ENCODE data around the gene MAP1S. TPM values are rescaled to one million over a fixed set of nuclear protein-coding genes. Genes with fewer than 3 reads are reported as not detected.

Gene MAP1S
- total and polyA plus RNA-seq, 2 donors (not counting 1 experiment from before 2014, with no cell fraction given): 10.5 to 18.3 TPM

DNA sequence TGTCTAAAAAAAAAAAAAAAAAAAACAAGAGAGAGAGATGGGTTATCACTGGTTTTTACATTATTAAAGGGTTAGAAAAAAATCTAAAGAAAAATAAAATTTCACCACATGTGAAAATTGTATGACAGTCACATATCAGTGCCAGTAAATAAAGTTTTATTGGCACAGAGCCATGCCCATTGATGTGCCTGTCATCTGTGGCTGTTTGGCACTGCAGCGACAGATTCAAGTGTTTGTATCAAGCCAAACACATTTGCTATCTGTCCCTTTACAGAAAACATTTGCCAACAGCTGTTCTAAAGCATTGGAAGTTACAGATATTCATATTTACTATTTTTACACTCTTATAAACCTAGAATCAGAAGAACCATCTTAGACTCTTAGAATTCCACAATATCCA is 48.3 kb downstream of the MAP1S start:
- Histone ChIP-seq H3K4me2 (ENCODE audit: extremely low read depth, insufficient read depth, low read length) (no peak overlapping the region), H3K79me2 (ENCODE audit: control insufficient read depth, insufficient read depth, low read length) (no peaks in the 10 kb centered on the region), H3K4me1 (ENCODE audit: control insufficient read depth, extremely low read depth, insufficient read depth, low read length) (no peaks in the 10 kb centered on the region), H2AFZ (ENCODE audit: low read length) (no peak overlapping the region), H3K9ac (ENCODE audit: insufficient read depth, low read length) (no peak overlapping the region), H3K36me3 (ENCODE audit: control insufficient read depth, insufficient read depth, low read length) (no peaks in the 10 kb centered on the region), H4K20me1 (ENCODE audit: control insufficient read depth, extremely low read depth, insufficient read depth, low read length) (no peaks in the 10 kb centered on the region), H3K9me3 (ENCODE audit: control insufficient read depth, insufficient read depth, low read depth, low read length) (no peaks in the 10 kb centered on the region), H3K27ac (ENCODE audit: insufficient read depth, low read length) (no peak overlapping the region), H3K27me3 (ENCODE audit: control insufficient read depth, insufficient read depth, low read length) (no peaks in the 10 kb centered on the region), H3K4me3 (replicated peaks in 1 of 4; ENCODE audit: control extremely low read depth in 1 of 4, insufficient read depth in 1 of 4, low read depth in 3 of 4, low read length in 4 of 4) (no peak overlapping the region)
- no peak for TF ChIP-seq EZH2 (IDR thresholded peaks at IDR 0.05; ENCODE audit: low read length, missing control alignments)
- TF ChIP-seq, protein P1, sequence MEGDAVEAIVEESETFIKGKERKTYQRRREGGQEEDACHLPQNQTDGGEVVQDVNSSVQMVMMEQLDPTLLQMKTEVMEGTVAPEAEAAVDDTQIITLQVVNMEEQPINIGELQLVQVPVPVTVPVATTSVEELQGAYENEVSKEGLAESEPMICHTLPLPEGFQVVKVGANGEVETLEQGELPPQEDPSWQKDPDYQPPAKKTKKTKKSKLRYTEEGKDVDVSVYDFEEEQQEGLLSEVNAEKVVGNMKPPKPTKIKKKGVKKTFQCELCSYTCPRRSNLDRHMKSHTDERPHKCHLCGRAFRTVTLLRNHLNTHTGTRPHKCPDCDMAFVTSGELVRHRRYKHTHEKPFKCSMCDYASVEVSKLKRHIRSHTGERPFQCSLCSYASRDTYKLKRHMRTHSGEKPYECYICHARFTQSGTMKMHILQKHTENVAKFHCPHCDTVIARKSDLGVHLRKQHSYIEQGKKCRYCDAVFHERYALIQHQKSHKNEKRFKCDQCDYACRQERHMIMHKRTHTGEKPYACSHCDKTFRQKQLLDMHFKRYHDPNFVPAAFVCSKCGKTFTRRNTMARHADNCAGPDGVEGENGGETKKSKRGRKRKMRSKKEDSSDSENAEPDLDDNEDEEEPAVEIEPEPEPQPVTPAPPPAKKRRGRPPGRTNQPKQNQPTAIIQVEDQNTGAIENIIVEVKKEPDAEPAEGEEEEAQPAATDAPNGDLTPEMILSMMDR (conservative IDR thresholded peaks at IDR 0.05 in 1 of 2, IDR thresholded peaks at IDR 0.05 in 1 of 2; ENCODE audit: low read depth in 1 of 2, low read length in 2 of 2): no peak
- no peak for DNase-seq (ENCODE audit: low read depth in 2 of 2)

DNA sequence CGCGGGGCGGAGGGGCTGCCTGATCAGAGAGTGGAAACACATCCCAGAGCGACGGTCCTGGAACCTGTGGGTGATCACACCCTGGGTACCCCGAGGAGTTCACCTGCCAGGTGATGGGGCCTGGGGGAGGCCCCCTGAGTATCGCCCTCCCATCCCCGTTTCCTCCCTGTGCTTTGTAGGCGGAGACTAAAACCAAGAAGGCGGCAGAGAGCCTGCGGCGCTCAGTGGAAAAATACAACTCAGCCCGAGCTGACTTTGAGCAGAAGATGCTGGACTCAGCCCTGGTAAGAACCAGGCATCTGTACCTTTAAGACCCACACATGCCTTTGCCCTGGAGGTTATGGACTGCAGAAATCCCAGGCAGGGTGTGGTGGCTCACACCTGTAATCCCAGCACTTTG is 51.3 kb downstream of the MAP1S start:
- no peak for DNase-seq (ENCODE audit: low read depth in 2 of 2)
- no peaks in the 10 kb centered on the region for H3K27me3 ChIP-seq (ENCODE audit: control insufficient read depth, insufficient read depth, low read length)
- no peak overlapping the region for H3K4me2 ChIP-seq (ENCODE audit: extremely low read depth, insufficient read depth, low read length)
- H2AFZ ChIP-seq (ENCODE audit: low read length): no peak overlapping the region
- H3K4me3 ChIP-seq (replicated peaks in 1 of 4; ENCODE audit: control extremely low read depth in 1 of 4, insufficient read depth in 1 of 4, low read depth in 3 of 4, low read length in 4 of 4): no peak overlapping the region
- no peaks in the 10 kb centered on the region for H3K9me3 ChIP-seq (ENCODE audit: control insufficient read depth, insufficient read depth, low read depth, low read length)
- no peak overlapping the region for H3K9ac ChIP-seq (ENCODE audit: insufficient read depth, low read length)
- no peaks in the 10 kb centered on the region for H3K4me1 ChIP-seq (ENCODE audit: control insufficient read depth, extremely low read depth, insufficient read depth, low read length)
- H3K36me3 ChIP-seq (ENCODE audit: control insufficient read depth, insufficient read depth, low read length): no peaks in the 10 kb centered on the region
- no peak for TF ChIP-seq EZH2 (IDR thresholded peaks at IDR 0.05; ENCODE audit: low read length, missing control alignments)
- TF ChIP-seq, protein P1 (conservative IDR thresholded peaks at IDR 0.05 in 1 of 2, IDR thresholded peaks at IDR 0.05 in 1 of 2; ENCODE audit: low read depth in 1 of 2, low read length in 2 of 2): no peak
- no peak overlapping the region for H3K27ac ChIP-seq (ENCODE audit: insufficient read depth, low read length)
- no peaks in the 10 kb centered on the region for H3K79me2 ChIP-seq (ENCODE audit: control insufficient read depth, insufficient read depth, low read length)
- no peaks in the 10 kb centered on the region for H4K20me1 ChIP-seq (ENCODE audit: control insufficient read depth, extremely low read depth, insufficient read depth, low read length)

DNA sequence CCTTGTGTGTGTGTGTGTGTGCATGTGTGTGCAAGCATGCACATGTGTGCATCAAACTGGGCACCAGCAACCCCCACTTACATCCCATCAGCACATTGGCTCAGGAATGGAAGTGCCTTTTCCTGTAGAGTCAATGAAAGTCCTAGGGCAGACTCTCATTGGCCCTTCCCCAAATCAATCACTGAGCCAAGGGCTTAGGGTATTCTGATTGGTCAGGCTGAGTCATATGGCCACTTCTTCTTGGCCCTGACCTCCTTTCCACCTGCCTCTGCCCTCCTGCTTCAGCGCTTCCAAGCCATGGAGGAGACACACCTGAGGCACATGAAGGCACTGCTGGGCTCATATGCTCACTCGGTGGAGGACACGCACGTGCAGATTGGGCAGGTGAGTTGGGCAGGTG is 52.9 kb downstream of the MAP1S start:
- H3K9ac ChIP-seq (ENCODE audit: insufficient read depth, low read length): no peak overlapping the region
- H3K27ac ChIP-seq (ENCODE audit: insufficient read depth, low read length): no peak overlapping the region
- no peak for TF ChIP-seq EZH2 (IDR thresholded peaks at IDR 0.05; ENCODE audit: low read length, missing control alignments)
- TF ChIP-seq, protein P1 (conservative IDR thresholded peaks at IDR 0.05 in 1 of 2, IDR thresholded peaks at IDR 0.05 in 1 of 2; ENCODE audit: low read depth in 1 of 2, low read length in 2 of 2): no peak
- H3K36me3 ChIP-seq (ENCODE audit: control insufficient read depth, insufficient read depth, low read length): no peaks in the 10 kb centered on the region
- H2AFZ ChIP-seq (ENCODE audit: low read length): no peak overlapping the region
- no peaks in the 10 kb centered on the region for H3K9me3 ChIP-seq (ENCODE audit: control insufficient read depth, insufficient read depth, low read depth, low read length)
- no peaks in the 10 kb centered on the region for H3K79me2 ChIP-seq (ENCODE audit: control insufficient read depth, insufficient read depth, low read length)
- peaks cover 3% of the 10 kb centered on the region for H3K4me1 ChIP-seq (ENCODE audit: control insufficient read depth, extremely low read depth, insufficient read depth, low read length)
- no peaks in the 10 kb centered on the region for H4K20me1 ChIP-seq (ENCODE audit: control insufficient read depth, extremely low read depth, insufficient read depth, low read length)
- peak; percentile 27 to 30 for DNase-seq (ENCODE audit: low read depth in 2 of 2)
- no peak overlapping the region for H3K4me2 ChIP-seq (ENCODE audit: extremely low read depth, insufficient read depth, low read length)
- no peak overlapping the region for H3K4me3 ChIP-seq (replicated peaks in 1 of 4; ENCODE audit: control extremely low read depth in 1 of 4, insufficient read depth in 1 of 4, low read depth in 3 of 4, low read length in 4 of 4)
- H3K27me3 ChIP-seq (ENCODE audit: control insufficient read depth, insufficient read depth, low read length): no peaks in the 10 kb centered on the region

All from fibroblast of lung (primary cell).